ENCODE measurements around the gene TCF12. TPM values are rescaled to one million over a fixed set of nuclear protein-coding genes. Genes with fewer than 3 reads are reported as not detected.

TCF12 gene
- total RNA-seq, 4 donors from 2014 or later = 108 to 177 (median 148) TPM

- TF ChIP-seq POLR2A (IDR thresholded peaks at IDR 0.05; ENCODE audit: low read depth) (no peak), POLR2AphosphoS5 (IDR thresholded peaks at IDR 0.05) (no peak), CTCF (IDR thresholded peaks at IDR 0.05) (no peak), EP300 (IDR thresholded peaks at IDR 0.05) (no peak)
- WGBS = 68% methylated on average over 2 of the region's 2 CpGs
These were observed 301.8 kb downstream of the TCF12 start for GRCh38 chr15:57220205-57220604.

DNA sequence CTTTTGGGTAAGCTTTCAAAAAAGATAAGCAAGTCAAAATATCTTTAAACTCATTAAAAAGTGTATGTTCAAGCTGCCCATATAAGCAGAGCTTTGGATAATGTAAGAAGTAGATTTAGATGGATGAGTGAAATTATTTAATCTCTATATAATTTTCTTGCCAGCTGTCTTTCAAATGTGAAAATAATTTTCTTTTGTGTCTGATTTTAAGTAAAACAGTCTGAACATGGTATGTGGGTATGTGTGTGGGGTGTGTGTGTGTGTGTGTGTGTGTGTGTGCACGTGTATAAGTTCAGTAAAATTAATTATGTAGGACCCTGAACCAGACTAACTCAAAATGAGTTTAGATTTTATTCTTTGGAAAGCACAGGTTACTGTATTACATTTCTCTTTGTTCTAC, 302.7 kb downstream of the TCF12 start:
- intact Hi-C loops (cut with DNase I) = no loop called here
- Histone ChIP-seq H3K36me3 (no peaks in the 10 kb centered on the region), H3K4me3 (no peak overlapping the region), H3K27ac (replicated peaks in 1 of 4) (no peak overlapping the region), H3K4me1 (peaks cover 21 to 53% (median 36%) of the 10 kb centered on the region in 4 donors), H3K9me3 (no peaks in the 10 kb centered on the region), H3K27me3 (no peaks in the 10 kb centered on the region)
- no peak for DNase-seq (ENCODE audit: extremely low spot score)
- TF ChIP-seq EP300 (IDR thresholded peaks at IDR 0.05) = no peak
- no peak for TF ChIP-seq CTCF (IDR thresholded peaks at IDR 0.05)
- TF ChIP-seq POLR2A (IDR thresholded peaks at IDR 0.05; ENCODE audit: low read depth) = no peak
- no peak for TF ChIP-seq POLR2AphosphoS5 (IDR thresholded peaks at IDR 0.05)
- WGBS = 0% methylated on average over 1 of the region's 1 CpG

More at GRCh38 chr15:57220205-57220604, 301.8 kb downstream of the TCF12 start:
- intact Hi-C loops (cut with DNase I) = no loop called here
- DNase-seq (ENCODE audit: extremely low spot score) = no peak
- no peak overlapping the region for H3K4me3 ChIP-seq
- H3K36me3 ChIP-seq = no peaks in the 10 kb centered on the region
- H3K27ac ChIP-seq (replicated peaks in 1 of 4) = no peak overlapping the region
- H3K9me3 ChIP-seq = no peaks in the 10 kb centered on the region
- no peaks in the 10 kb centered on the region for H3K27me3 ChIP-seq
- peaks cover 21 to 62% (median 45%) of the 10 kb centered on the region in 4 donors for H3K4me1 ChIP-seq

- intact Hi-C loops (cut with DNase I) = no loop called here
- TF ChIP-seq EP300 (IDR thresholded peaks at IDR 0.05) = no peak
- no peak for TF ChIP-seq POLR2A (IDR thresholded peaks at IDR 0.05; ENCODE audit: low read depth)
- no peak for TF ChIP-seq POLR2AphosphoS5 (IDR thresholded peaks at IDR 0.05)
- no peak for TF ChIP-seq CTCF (IDR thresholded peaks at IDR 0.05)
- DNase-seq (ENCODE audit: extremely low spot score) = no peak
- no peaks in the 10 kb centered on the region for H3K36me3 ChIP-seq
- peaks cover 18 to 44% (median 22%) of the 10 kb centered on the region in 4 donors for H3K4me1 ChIP-seq
- H3K27ac ChIP-seq (replicated peaks in 1 of 4) = no peak overlapping the region
- no peaks in the 10 kb centered on the region for H3K27me3 ChIP-seq
- no peak overlapping the region for H3K4me3 ChIP-seq
- 82% methylated on average over 2 of the region's 2 CpGs for WGBS
- H3K9me3 ChIP-seq = no peaks in the 10 kb centered on the region
These were observed 304.9 kb downstream of the TCF12 start for GRCh38 chr15:57223345-57223744.

- no peak for DNase-seq (ENCODE audit: extremely low spot score)
- Histone ChIP-seq H3K9me3 (no peaks in the 10 kb centered on the region), H3K27me3 (no peaks in the 10 kb centered on the region), H3K4me3 (no peak overlapping the region), H3K27ac (replicated peaks in 1 of 4) (no peak overlapping the region), H3K36me3 (no peaks in the 10 kb centered on the region), H3K4me1 (peaks cover 16 to 39% (median 18%) of the 10 kb centered on the region in 4 donors)
- WGBS = 90% methylated on average over 2 of the region's 2 CpGs
- intact Hi-C loops (cut with DNase I) = no loop called here
- TF ChIP-seq POLR2A (IDR thresholded peaks at IDR 0.05; ENCODE audit: low read depth) = no peak
- no peak for TF ChIP-seq EP300 (IDR thresholded peaks at IDR 0.05)
- no peak for TF ChIP-seq CTCF (IDR thresholded peaks at IDR 0.05)
- no peak for TF ChIP-seq POLR2AphosphoS5 (IDR thresholded peaks at IDR 0.05)
These were observed 305.4 kb downstream of the TCF12 start for GRCh38 chr15:57223887-57224286.

- H3K27me3 ChIP-seq = no peaks in the 10 kb centered on the region
- DNase-seq (ENCODE audit: extremely low spot score) = no peak
- WGBS = 46% methylated on average over 2 of the region's 2 CpGs
- peaks cover 10 to 32% (median 12%) of the 10 kb centered on the region in 4 donors for H3K4me1 ChIP-seq
- TF ChIP-seq CTCF (IDR thresholded peaks at IDR 0.05) (no peak), EP300 (IDR thresholded peaks at IDR 0.05) (no peak), POLR2AphosphoS5 (IDR thresholded peaks at IDR 0.05) (no peak), POLR2A (IDR thresholded peaks at IDR 0.05; ENCODE audit: low read depth) (no peak)
- H3K36me3 ChIP-seq = no peaks in the 10 kb centered on the region
- no peak overlapping the region for H3K27ac ChIP-seq (replicated peaks in 1 of 4)
- intact Hi-C loops (cut with DNase I) = no loop called here
- no peaks in the 10 kb centered on the region for H3K9me3 ChIP-seq
- no peak overlapping the region for H3K4me3 ChIP-seq
These were observed 306.2 kb downstream of the TCF12 start for GRCh38 chr15:57224664-57225063.

Data from esophagus muscularis mucosa (tissue), 4 donors.